H9 (cell line): Measurements from ENCODE around the gene B9D1. TPM values are rescaled to one million over a fixed set of nuclear protein-coding genes. Genes with fewer than 3 reads are reported as not detected.

Experiments
- DNase-seq: peaks from one replicate; pipeline ENCODE4 v3.0.0-alpha.2; 2017
- H2AFZ ChIP-seq: one replicate; pipeline ENCODE4 v1.6.1; 2013; ENCODE audit warnings: mild to moderate bottlenecking, low read length, control low read depth, moderate library complexity
- H2AK5ac ChIP-seq: 2 replicates; pipeline ENCODE4 v1.6.1; 2013; ENCODE audit warnings: low read length, control low read depth, mixed read lengths; ENCODE audit not compliant: insufficient read length
- H2BK120ac ChIP-seq: one replicate; pipeline ENCODE4 v1.6.1; 2013; ENCODE audit warnings: low read depth, mild to moderate bottlenecking, low read length, control low read depth, inconsistent platforms; ENCODE audit not compliant: poor library complexity, severe bottlenecking
- H2BK12ac ChIP-seq: 2 replicates; pipeline ENCODE4 v1.6.1; 2013; ENCODE audit warnings: low read length, control low read depth, mixed read lengths, low read depth; ENCODE audit not compliant: insufficient read length
- H2BK15ac ChIP-seq: 2 replicates; pipeline ENCODE4 v1.6.1; 2013; ENCODE audit warnings: low read depth, low read length, control low read depth
- H2BK20ac ChIP-seq: one replicate; pipeline ENCODE4 v1.6.1; 2013; ENCODE audit warnings: low read depth, mild to moderate bottlenecking, low read length, control low read depth, inconsistent platforms; ENCODE audit not compliant: poor library complexity, severe bottlenecking
- H2BK5ac ChIP-seq: 2 replicates; pipeline ENCODE4 v1.6.1; 2013; ENCODE audit warnings: low read length, control low read depth, mixed read lengths; ENCODE audit not compliant: insufficient read length
- H3K14ac ChIP-seq: 2 replicates; pipeline ENCODE4 v1.6.1; 2013; ENCODE audit warnings: low read length, control low read depth; ENCODE audit not compliant: insufficient read depth
- H3K18ac ChIP-seq: 2 replicates; pipeline ENCODE4 v1.6.1; 2013; ENCODE audit warnings: low read depth, mild to moderate bottlenecking, mixed read lengths, low read length, control low read depth; ENCODE audit not compliant: insufficient read length
- H3K23ac ChIP-seq: 2 replicates; pipeline ENCODE4 v1.6.1; 2013; ENCODE audit warnings: low read length, control low read depth, mixed read lengths, low read depth; ENCODE audit not compliant: insufficient read length
- H3K23me2 ChIP-seq: 2 replicates; pipeline ENCODE4 v1.6.1; 2013; ENCODE audit warnings: low read depth, mild to moderate bottlenecking, mixed read lengths, low read length, control low read depth; ENCODE audit not compliant: insufficient read length, poor library complexity, severe bottlenecking
- H3K27ac ChIP-seq: 2 replicates; pipeline ENCODE4 v1.5.1; 2013; ENCODE audit warnings: low read length, control low read depth, mixed read lengths, low read depth; ENCODE audit not compliant: insufficient read length
- H3K27me3 ChIP-seq: 2 replicates; pipeline ENCODE4 v1.6.1; 2013; ENCODE audit warnings: low read length, control low read depth, inconsistent platforms; ENCODE audit not compliant: insufficient read depth
- H3K4ac ChIP-seq: 2 replicates; pipeline ENCODE4 v1.6.1; 2013; ENCODE audit warnings: low read depth, mild to moderate bottlenecking, control low read depth, inconsistent platforms, low read length, moderate library complexity
- H3K4me1 ChIP-seq: 2 replicates; pipeline ENCODE4 v1.6.1; 2013; ENCODE audit warnings: low read length, control low read depth, inconsistent platforms; ENCODE audit not compliant: insufficient read depth
- H3K4me2 ChIP-seq: 2 replicates; pipeline ENCODE4 v1.6.1; 2013; ENCODE audit warnings: low read length, control low read depth, mixed read lengths; ENCODE audit not compliant: insufficient read length, insufficient read depth
- H3K56ac ChIP-seq: 2 replicates; pipeline ENCODE4 v1.6.1; 2013; ENCODE audit warnings: low read depth, mild to moderate bottlenecking, mixed read lengths, low read length, control low read depth; ENCODE audit not compliant: insufficient read length
- H3K79me1 ChIP-seq: 2 replicates; pipeline ENCODE4 v1.6.1; 2013; ENCODE audit warnings: low read depth, mild to moderate bottlenecking, moderate library complexity, low read length, control low read depth, inconsistent platforms; ENCODE audit not compliant: insufficient read depth, poor library complexity, severe bottlenecking
- H3K79me2 ChIP-seq: 2 replicates; pipeline ENCODE4 v1.6.1; 2013; ENCODE audit warnings: low read length, control low read depth, inconsistent platforms; ENCODE audit not compliant: insufficient read depth
- H3K9ac ChIP-seq: 2 replicates; pipeline ENCODE4 v1.6.1; 2013; ENCODE audit warnings: low read length, control low read depth, mixed read lengths; ENCODE audit not compliant: insufficient read length; ENCODE audit errors: extremely low read depth
- H3K9me3 ChIP-seq: one replicate; pipeline ENCODE4 v1.6.1; 2013; ENCODE audit warnings: low read depth, low read length, inconsistent platforms; ENCODE audit not compliant: control insufficient read depth
- H3T11ph ChIP-seq: one replicate; pipeline ENCODE4 v1.6.1; 2013; ENCODE audit warnings: mild to moderate bottlenecking, low read length, control low read depth, inconsistent platforms
- H4K20me1 ChIP-seq: one replicate; pipeline ENCODE4 v1.6.1; 2013; ENCODE audit not compliant: control insufficient read depth, insufficient read length, insufficient read depth
- H4K5ac ChIP-seq: 2 replicates; pipeline ENCODE4 v1.6.1; 2013; ENCODE audit warnings: low read depth, mild to moderate bottlenecking, mixed read lengths, low read length, control low read depth; ENCODE audit not compliant: insufficient read length
- H4K8ac ChIP-seq: replicated peaks from 2 replicates; pipeline ENCODE4 v1.6.1; 2013; ENCODE audit warnings: low read length, control low read depth, mixed read lengths, low read depth; ENCODE audit not compliant: insufficient read length
- H4K91ac ChIP-seq: 2 replicates; pipeline ENCODE4 v1.6.1; 2013; ENCODE audit warnings: low read depth, mild to moderate bottlenecking, moderate library complexity, mixed read lengths, low read length, control low read depth; ENCODE audit not compliant: insufficient read length
- H3K27ac Mint-ChIP-seq, 3 experiments: 2 replicates in 2 of 3; 3 replicates in 1 of 3; pipeline ENCODE4 v1.8.0; 2020 to 2021; ENCODE audit warnings: mixed read lengths in 3 of 3, mild to moderate bottlenecking in 1 of 3, moderate library complexity in 1 of 3
- H3K27me3 Mint-ChIP-seq: 2 replicates; pipeline ENCODE4 v1.8.0; 2021; ENCODE audit warnings: low read depth, mild to moderate bottlenecking, moderate library complexity, mixed read lengths
- H3K36me3 Mint-ChIP-seq, 3 experiments: 2 replicates in 2 of 3; 3 replicates in 1 of 3; pipeline ENCODE4 v1.8.0; 2020 to 2021; ENCODE audit warnings: low read depth in 3 of 3, mixed read lengths in 3 of 3; ENCODE audit not compliant: insufficient read depth in 1 of 3
- H3K4me1 Mint-ChIP-seq, 2 experiments: 2 replicates each; pipeline ENCODE4 v1.8.0; 2020; ENCODE audit warnings: mixed read lengths in 2 of 2
- H3K4me3 Mint-ChIP-seq, 2 experiments: 2 replicates in 1 of 2; 3 replicates in 1 of 2; pipeline ENCODE4 v1.8.0; 2020 to 2021; ENCODE audit warnings: mild to moderate bottlenecking in 2 of 2, mixed read lengths in 2 of 2, moderate library complexity in 1 of 2
- H3K9me3 Mint-ChIP-seq, 2 experiments: 2 replicates in 1 of 2; 3 replicates in 1 of 2; pipeline ENCODE4 v1.8.0; 2020; ENCODE audit warnings: mild to moderate bottlenecking in 2 of 2, mixed read lengths in 2 of 2, moderate library complexity in 1 of 2
- CTCF ChIP-seq: fragments of 200-600 bp; sonication (generic); conservative IDR thresholded peaks from 3 replicates; pipeline ENCODE4 v1.8.0; 2021; ENCODE audit warnings: antibody characterized with exemption, mild to moderate bottlenecking
- WGBS: extraction: QIAGEN DNeasy Blood & Tissue Kit; methylation state at CpG from one replicate; pipeline ENCODE4 v1.1.7; 2013; ENCODE audit warnings: missing lambda C conversion rate, low lambda C conversion rate, mixed read lengths; ENCODE audit not compliant: insufficient read length; ENCODE audit errors: extremely low coverage; 5-methylcytosine and 5-hydroxymethylcytosine counted together
- total RNA-seq: library from RNA; stranded (reverse); gene quantifications from 2 replicates; pipeline ENCODE4 v1.2.1, GENCODE V29; 2021

Gene B9D1
- total RNA-seq, 1 experiment from 2014 or later: 30.4 TPM

- TF ChIP-seq CTCF: no peak
- Histone ChIP-seq H3K9ac (no peak overlapping the region), H2BK15ac (no peak overlapping the region), H3T11ph (no peak overlapping the region), H3K4me2 (no peak overlapping the region), H4K91ac (no peak overlapping the region), H3K27me3 (no peaks in the 10 kb centered on the region), H2BK5ac (no peak overlapping the region), H2AFZ (no peak overlapping the region), H2BK12ac (no peak overlapping the region), H3K56ac (no peak overlapping the region), H2BK120ac (no peak overlapping the region), H2BK20ac (no peak overlapping the region), H3K79me2 (no peaks in the 10 kb centered on the region), H4K20me1 (no peaks in the 10 kb centered on the region), H3K23me2 (no peaks in the 10 kb centered on the region), H4K8ac (no peak overlapping the region), H4K5ac (no peak overlapping the region), H3K18ac (no peak overlapping the region), H2AK5ac (no peak overlapping the region), H3K23ac (no peak overlapping the region), H3K14ac (no peak overlapping the region), H3K4me1 (peaks cover 4% of the 10 kb centered on the region), H3K4ac (no peak overlapping the region), H3K27ac (no peak overlapping the region), H3K9me3 (no peaks in the 10 kb centered on the region), H3K79me1 (no peaks in the 10 kb centered on the region)
- Mint-ChIP-seq H3K36me3 (peaks cover 15 to 65% (median 42%) of the 10 kb centered on the region in 3 experiments; a peak in 6 of 7 replicates), H3K27me3 (no peaks in the 10 kb centered on the region), H3K4me1 (peaks cover 20 to 26% of the 10 kb centered on the region in 2 experiments), H3K27ac (peak overlapping the region in 1 of 3 experiments; percentile 44; a peak in 1 of 7 replicates), H3K9me3 (no peaks in the 10 kb centered on the region), H3K4me3 (no peak overlapping the region)
- WGBS: no CpG with 5 or more reads among the region's 4 CpGs
- DNase-seq: no peak
These were observed 47.4 kb downstream of the B9D1 start for GRCh38 chr17:19315104-19315503.
